Liver (tissue), 9 donors: ENCODE measurements around the gene SERPINF2. TPM values are rescaled to one million over a fixed set of nuclear protein-coding genes. Genes with fewer than 3 reads are reported as not detected.

Experiments used
- DNase-seq: peaks from one replicate; pipeline ENCODE4 v3.0.0-alpha.2; 2017; ENCODE audit warnings: low spot score
- H3K27ac ChIP-seq, 2 donors: one replicate each; pipeline ENCODE4 v1.7.0; 2013; ENCODE audit warnings: inconsistent platforms in 2 of 2, low read length in 2 of 2, control low read depth in 1 of 2, low read depth in 1 of 2, mild to moderate bottlenecking in 1 of 2
- H3K27me3 ChIP-seq, 4 donors: one replicate each; pipeline versions ENCODE4 v1.6.1 to v1.7.0; 2013; ENCODE audit warnings: low read length in 3 of 4, inconsistent platforms in 1 of 4, mild to moderate bottlenecking in 1 of 4, moderate library complexity in 1 of 4; ENCODE audit not compliant: control insufficient read depth in 4 of 4, insufficient read depth in 4 of 4
- H3K36me3 ChIP-seq, 4 donors: one replicate each; pipeline versions ENCODE4 v1.6.1 to v1.7.0; 2013; ENCODE audit warnings: low read length in 3 of 4, mild to moderate bottlenecking in 3 of 4, low read depth in 1 of 4, moderate library complexity in 1 of 4; ENCODE audit not compliant: control insufficient read depth in 4 of 4, insufficient read depth in 3 of 4
- H3K4me1 ChIP-seq, 4 donors: one replicate each; pipeline versions ENCODE4 v1.6.1 to v1.7.0; 2013; ENCODE audit warnings: low read length in 3 of 4, mild to moderate bottlenecking in 3 of 4, moderate library complexity in 1 of 4; ENCODE audit not compliant: control insufficient read depth in 4 of 4, insufficient read depth in 4 of 4
- H3K4me3 ChIP-seq, 3 donors: one replicate each; pipeline versions ENCODE4 v1.6.1 to v1.7.0; 2013; ENCODE audit warnings: low read length in 3 of 3, control low read depth in 1 of 3, low read depth in 1 of 3, mild to moderate bottlenecking in 1 of 3
- H3K9ac ChIP-seq, 2 donors: one replicate each; pipeline ENCODE4 v1.7.0; 2013; ENCODE audit warnings: low read length in 2 of 2, mild to moderate bottlenecking in 2 of 2, moderate library complexity in 2 of 2, control low read depth in 1 of 2, low read depth in 1 of 2
- H3K9me3 ChIP-seq, 4 donors: one replicate each; pipeline versions ENCODE4 v1.6.1 to v1.7.0; 2013; ENCODE audit warnings: low read length in 3 of 4; ENCODE audit not compliant: control insufficient read depth in 4 of 4
- ATF3 ChIP-seq: IDR thresholded peaks from 2 replicates; pipeline ENCODE4 v1.6.1; 2016; ENCODE audit warnings: antibody characterized with exemption
- CTCF ChIP-seq: fragments of 150-350 bp; IDR thresholded peaks from 2 replicates; pipeline ENCODE4 v1.5.1; 2017; ENCODE audit warnings: improper control_type of control experiment, low read depth, low read length; ENCODE audit not compliant: missing input control
- EGR1 ChIP-seq, 2 donors: IDR thresholded peaks; 2 replicates each; pipeline ENCODE4 v1.6.1; 2016 to 2018; ENCODE audit warnings: antibody characterized with exemption in 2 of 2, low read depth in 2 of 2
- FOXA1 ChIP-seq: IDR thresholded peaks from 2 replicates; pipeline ENCODE4 v1.6.1; 2016; ENCODE audit warnings: antibody characterized with exemption
- FOXA2 ChIP-seq: IDR thresholded peaks from 2 replicates; pipeline ENCODE4 v1.6.1; 2016; ENCODE audit warnings: antibody characterized with exemption
- HNF4A ChIP-seq, 2 donors: conservative IDR thresholded peaks; 2 replicates each; pipeline ENCODE4 v1.6.1; 2016; ENCODE audit warnings: antibody characterized with exemption in 2 of 2, mild to moderate bottlenecking in 2 of 2
- HNF4G ChIP-seq: IDR thresholded peaks from 2 replicates; pipeline ENCODE4 v1.6.1; 2016; ENCODE audit warnings: antibody characterized with exemption
- JUND ChIP-seq, 2 donors: IDR thresholded peaks; 2 replicates each; pipeline ENCODE4 v1.6.1; 2016; ENCODE audit warnings: antibody characterized with exemption in 2 of 2
- MAX ChIP-seq: IDR thresholded peaks from 2 replicates; pipeline ENCODE4 v1.6.1; 2016; ENCODE audit warnings: antibody characterized with exemption
- NR2F2 ChIP-seq: IDR thresholded peaks from 2 replicates; pipeline ENCODE4 v1.6.1; 2016; ENCODE audit warnings: antibody characterized with exemption
- RAD21 ChIP-seq, 2 donors: IDR thresholded peaks; 2 replicates each; pipeline ENCODE4 v1.6.1; 2016; ENCODE audit warnings: antibody characterized with exemption in 2 of 2, mild to moderate bottlenecking in 2 of 2
- REST ChIP-seq: IDR thresholded peaks from 2 replicates; pipeline ENCODE4 v1.6.1; 2016; ENCODE audit warnings: antibody characterized with exemption, mild to moderate bottlenecking
- RXRA ChIP-seq, 2 donors: IDR thresholded peaks; 2 replicates each; pipeline ENCODE4 v1.6.1; 2017 to 2018; ENCODE audit warnings: antibody characterized with exemption in 2 of 2, mild to moderate bottlenecking in 1 of 2
- SP1 ChIP-seq: IDR thresholded peaks from 2 replicates; pipeline ENCODE4 v1.6.1; 2018; ENCODE audit warnings: antibody characterized with exemption, mild to moderate bottlenecking
- YY1 ChIP-seq: IDR thresholded peaks from 2 replicates; pipeline ENCODE4 v1.6.1; 2016; ENCODE audit warnings: antibody characterized with exemption, mild to moderate bottlenecking
- ZBTB33 ChIP-seq: IDR thresholded peaks from 2 replicates; pipeline ENCODE4 v1.6.1; 2016; ENCODE audit warnings: antibody characterized with exemption
- WGBS: extraction: QIAGEN DNeasy Blood & Tissue Kit; methylation state at CpG from one replicate; pipeline ENCODE4 v1.1.7; 2013; 5-methylcytosine and 5-hydroxymethylcytosine counted together
- polyA plus RNA-seq, 2 donors: library from polyadenylated mRNA; stranded (reverse) in 1 of 2; unstranded in 1 of 2; fragments of 200-250 nt in 1 of 2; fragments of >200 nt in 1 of 2; fragmentation: Nextera tagmentation in 1 of 2; extraction: Ambion mirVana in 1 of 2; gene quantifications; one replicate each; pipeline versions ENCODE4 v1.2.1 to v1.2.3, GENCODE V29; 2013 to 2015
- total RNA-seq, 2 donors: library from RNA; depleted of rRNA; stranded (reverse); fragments of >200 nt; gene quantifications; one replicate each; pipeline ENCODE4 v1.2.3, GENCODE V29; 2014
- donor health status: healthy.
- donor health status: healthy.
- donor health status: healthy.
- donor health status: healthy.
- donor health status: healthy.

SERPINF2 gene
- total and polyA plus RNA-seq, 4 donors = 477 to 1,248 (median 675) TPM

- TF ChIP-seq ATF3 (no peak), RXRA (IDR thresholded peaks at IDR 0.05) (no peak), YY1 (no peak), CTCF (no peak), HNF4A (conservative IDR thresholded peaks at IDR 0.05) (no peak), FOXA2 (no peak)
Observed at GRCh38 chr17:1732241-1732832, 10.3 kb upstream of the SERPINF2 start (continued).

- H3K9ac ChIP-seq = no peak overlapping the region
- H3K4me3 ChIP-seq = no peak overlapping the region
- H3K9me3 ChIP-seq = no peaks in the 10 kb centered on the region
- H3K4me1 ChIP-seq = peaks cover 6 to 39% (median 26%) of the 10 kb centered on the region in 4 donors
- no peaks in the 10 kb centered on the region for H3K27me3 ChIP-seq
- no peak overlapping the region for H3K27ac ChIP-seq
- TF ChIP-seq JUND (IDR thresholded peaks at IDR 0.05) (no peak), REST (no peak), ATF3 (no peak), HNF4G (no peak), FOXA1 (no peak), ZBTB33 (no peak), NR2F2 (no peak)
- no peak for DNase-seq
- H3K36me3 ChIP-seq = peaks cover 0 to 12% (median 8%) of the 10 kb centered on the region in 4 donors
- 88% methylated on average over 11 of the region's 11 CpGs for WGBS
Observed at GRCh38 chr17:1732833-1733321, 9.8 kb upstream of the SERPINF2 start.

- Histone ChIP-seq H3K27me3 (no peaks in the 10 kb centered on the region), H3K4me3 (no peak overlapping the region), H3K9me3 (no peaks in the 10 kb centered on the region), H3K4me1 (peaks cover 8 to 41% (median 29%) of the 10 kb centered on the region in 4 donors), H3K9ac (no peak overlapping the region), H3K27ac (peak overlapping the region in 1 of 2 donors; percentile 12), H3K36me3 (peaks cover 0 to 12% (median 8%) of the 10 kb centered on the region in 4 donors)
- WGBS = 94% methylated on average over 38 of the region's 38 CpGs
- DNase-seq = no peak
- no peak for TF ChIP-seq CTCF
- TF ChIP-seq ATF3 = no peak
- no peak for TF ChIP-seq EGR1 (IDR thresholded peaks at IDR 0.05; ENCODE audit: low read depth in 2 of 2)
- no peak for TF ChIP-seq JUND (IDR thresholded peaks at IDR 0.05)
- no peak for TF ChIP-seq HNF4A (conservative IDR thresholded peaks at IDR 0.05)
- no peak for TF ChIP-seq RAD21 (IDR thresholded peaks at IDR 0.05)
- TF ChIP-seq NR2F2 = no peak
- no peak for TF ChIP-seq RXRA (IDR thresholded peaks at IDR 0.05)
- TF ChIP-seq SP1 = no peak
- no peak for TF ChIP-seq MAX
- TF ChIP-seq FOXA1 = no peak
Observed at GRCh38 chr17:1733759-1734158, 8.9 kb upstream of the SERPINF2 start.
